Keratinocyte (primary cell): ENCODE results near the gene PRDX6. TPM values are rescaled to one million over a fixed set of nuclear protein-coding genes. Genes with fewer than 3 reads are reported as not detected.

Experiments
- DNase-seq: peaks from one replicate; pipeline ENCODE4 v3.0.0-alpha.2; 2011; ENCODE audit warnings: low read depth, missing footprints, low spot score
- FAIRE-seq: peaks from 2 replicates; lab custom pipeline; 2011; peaks lifted over from hg19 to GRCh38; lab: Jason Lieb, UNC
- H2AFZ ChIP-seq: 2 replicates; pipeline ENCODE4 v1.6.0; 2012; ENCODE audit warnings: low read length, control low read depth, inconsistent platforms; ENCODE audit not compliant: control insufficient read depth
- H3K27ac ChIP-seq: 2 replicates; pipeline ENCODE4 v1.5.1; 2011; ENCODE audit warnings: low read length; ENCODE audit not compliant: control insufficient read depth, insufficient read depth
- H3K27me3 ChIP-seq: 3 replicates; pipeline ENCODE4 v1.6.0; 2011; ENCODE audit warnings: low read length; ENCODE audit not compliant: control insufficient read depth, insufficient read depth; ENCODE audit errors: extremely low read depth
- H3K36me3 ChIP-seq, 2 experiments: 2 replicates in 1 of 2; 3 replicates in 1 of 2; pipeline ENCODE4 v1.5.1; 2011; ENCODE audit warnings: low read length in 2 of 2, mild to moderate bottlenecking in 1 of 2; ENCODE audit not compliant: control insufficient read depth in 2 of 2, insufficient read depth in 2 of 2; ENCODE audit errors: extremely low read depth in 1 of 2
- H3K4me1 ChIP-seq: 3 replicates; pipeline ENCODE4 v1.5.1; 2011; ENCODE audit warnings: low read length; ENCODE audit not compliant: control insufficient read depth, insufficient read depth; ENCODE audit errors: extremely low read depth
- H3K4me2 ChIP-seq: 3 replicates; pipeline ENCODE4 v1.6.0; 2011; ENCODE audit warnings: low read depth, low read length; ENCODE audit not compliant: control insufficient read depth, insufficient read depth; ENCODE audit errors: extremely low read depth
- H3K4me3 ChIP-seq, 3 experiments: fragments of 200-600 bp in 1 of 3; sonication (generic) in 1 of 3; 2 replicates in 2 of 3; 3 replicates in 1 of 3; pipeline ENCODE4 v1.5.1; 2011 to 2016; ENCODE audit warnings: low read length in 3 of 3, mild to moderate bottlenecking in 3 of 3, control low read depth in 2 of 3, inconsistent platforms in 1 of 3, low read depth in 1 of 3, mixed read lengths in 1 of 3, mixed run types in 1 of 3, moderate library complexity in 1 of 3; ENCODE audit not compliant: control insufficient read depth in 2 of 3, insufficient read depth in 2 of 3; ENCODE audit errors: extremely low read depth in 1 of 3
- H3K79me2 ChIP-seq: 2 replicates; pipeline ENCODE4 v1.6.0; 2012; ENCODE audit warnings: low read length; ENCODE audit not compliant: control insufficient read depth, insufficient read depth
- H3K9ac ChIP-seq: 3 replicates; pipeline ENCODE4 v1.6.0; 2011; ENCODE audit warnings: low read length; ENCODE audit not compliant: control insufficient read depth, insufficient read depth; ENCODE audit errors: extremely low read depth
- H3K9me1 ChIP-seq: 3 replicates; pipeline ENCODE4 v1.6.0; 2011; ENCODE audit warnings: low read length; ENCODE audit not compliant: control insufficient read depth, insufficient read depth; ENCODE audit errors: extremely low read depth
- H3K9me3 ChIP-seq: 2 replicates; pipeline ENCODE4 v1.5.1; 2012; ENCODE audit warnings: low read depth, low read length; ENCODE audit not compliant: control insufficient read depth
- H4K20me1 ChIP-seq: 3 replicates; pipeline ENCODE4 v1.6.0; 2011; ENCODE audit warnings: low read length; ENCODE audit not compliant: control insufficient read depth, insufficient read depth; ENCODE audit errors: extremely low read depth
- CTCF ChIP-seq, 3 experiments: IDR thresholded peaks in 1 of 3; conservative IDR thresholded peaks in 1 of 3; optimal IDR thresholded peaks in 1 of 3; 2 replicates in 2 of 3; 3 replicates in 1 of 3; pipeline versions ENCODE3 to v1.5.1; 2011; ENCODE audit warnings: low read length in 3 of 3, mild to moderate bottlenecking in 3 of 3, moderate library complexity in 2 of 3, control low read depth in 1 of 3, inconsistent platforms in 1 of 3; ENCODE audit not compliant: insufficient read depth in 2 of 3; ENCODE audit errors: extremely low read depth in 1 of 3
- EZH2 ChIP-seq: IDR thresholded peaks from one replicate; pipeline ENCODE4 v1.6.1; 2012; ENCODE audit warnings: inconsistent platforms, mild to moderate bottlenecking, low read length, moderate library complexity
- dilution Hi-C: fragments of 300-500 bp; cut with MboI; formaldehyde crosslinking; loops from one replicate; pipeline ENCODE4 v1.7.0; 2020; ENCODE audit warnings: low sequenced_read_pairs; ENCODE audit not compliant: extremely low pct_ligation_motif_present
- polyA plus RNA-seq, 5 experiments: library from polyadenylated mRNA; depleted of rRNA in 3 of 5; stranded (reverse) in 3 of 5; stranded (forward) in 1 of 5; unstranded in 1 of 5; fragments of >200 nt; gene quantifications; 1 replicate in 1 of 5; 2 replicates in 3 of 5; 3 replicates in 1 of 5; pipeline versions ENCODE4 v1.2.1 to v1.2.3, GENCODE V29; 2011 to 2012; ENCODE audit warnings: missing spikeins in 2 of 5, low read depth in 1 of 5, low replicate concordance in 1 of 5

PRDX6 gene
- polyA plus RNA-seq, 1 donor (not counting 4 experiments of a cell fraction or from before 2014, with no cell fraction given) = 248 TPM

- H3K9me3 ChIP-seq = no peaks in the 10 kb centered on the region
- H3K36me3 ChIP-seq = no peaks in the 10 kb centered on the region
- H3K27me3 ChIP-seq = no peaks in the 10 kb centered on the region
- no peaks in the 10 kb centered on the region for H3K9me1 ChIP-seq
- H3K9ac ChIP-seq = no peak overlapping the region
- dilution Hi-C loops = no loop called here
- peaks cover 26% of the 10 kb centered on the region for H3K4me1 ChIP-seq
- H3K4me3 ChIP-seq = no peak overlapping the region
- no peak overlapping the region for H2AFZ ChIP-seq
- no peaks in the 10 kb centered on the region for H3K79me2 ChIP-seq
- TF ChIP-seq EZH2 (no peak), CTCF (optimal IDR thresholded peaks at IDR 0.05 in 1 of 3, IDR thresholded peaks at IDR 0.05 in 1 of 3, conservative IDR thresholded peaks at IDR 0.05 in 1 of 3; ENCODE audit: extremely low read depth in 1 of 3, insufficient read depth in 2 of 3, low read length in 3 of 3) (no peak)
- H3K4me2 ChIP-seq = peak overlapping the region; percentile 72
- FAIRE-seq (no peak), DNase-seq (no peak)
- H4K20me1 ChIP-seq = no peaks in the 10 kb centered on the region
- H3K27ac ChIP-seq = no peak overlapping the region
Measured at GRCh38 chr1:173430677-173431303, 46.3 kb upstream of the PRDX6 start.

GRCh38 chr1:173431304-173432045, 45.7 kb upstream of the PRDX6 start:
- Histone ChIP-seq H3K9ac (no peak overlapping the region), H3K36me3 (no peaks in the 10 kb centered on the region), H3K4me3 (no peak overlapping the region), H3K4me1 (peaks cover 20% of the 10 kb centered on the region), H3K79me2 (no peaks in the 10 kb centered on the region), H2AFZ (no peak overlapping the region), H3K9me3 (no peaks in the 10 kb centered on the region), H3K9me1 (no peaks in the 10 kb centered on the region), H3K4me2 (no peak overlapping the region), H3K27me3 (no peaks in the 10 kb centered on the region), H3K27ac (no peak overlapping the region), H4K20me1 (no peaks in the 10 kb centered on the region)
- TF ChIP-seq CTCF (optimal IDR thresholded peaks at IDR 0.05 in 1 of 3, IDR thresholded peaks at IDR 0.05 in 1 of 3, conservative IDR thresholded peaks at IDR 0.05 in 1 of 3; ENCODE audit: extremely low read depth in 1 of 3, insufficient read depth in 2 of 3, low read length in 3 of 3) = peak; percentile 82 to 86 (median 83)
- TF ChIP-seq EZH2 = no peak
- FAIRE-seq (peak; percentile 61), DNase-seq (peak; percentile 59)
- dilution Hi-C loops = no loop called here
